GM18526 (cell line): ENCODE measurements around the gene MARVELD2.

Experiments
- POLR2A ChIP-seq: IDR thresholded peaks from 3 replicates; pipeline ENCODE4 v1.6.1; 2011; ENCODE audit not compliant: insufficient read length; ENCODE audit errors: extremely low read depth

Gene MARVELD2, protein sequence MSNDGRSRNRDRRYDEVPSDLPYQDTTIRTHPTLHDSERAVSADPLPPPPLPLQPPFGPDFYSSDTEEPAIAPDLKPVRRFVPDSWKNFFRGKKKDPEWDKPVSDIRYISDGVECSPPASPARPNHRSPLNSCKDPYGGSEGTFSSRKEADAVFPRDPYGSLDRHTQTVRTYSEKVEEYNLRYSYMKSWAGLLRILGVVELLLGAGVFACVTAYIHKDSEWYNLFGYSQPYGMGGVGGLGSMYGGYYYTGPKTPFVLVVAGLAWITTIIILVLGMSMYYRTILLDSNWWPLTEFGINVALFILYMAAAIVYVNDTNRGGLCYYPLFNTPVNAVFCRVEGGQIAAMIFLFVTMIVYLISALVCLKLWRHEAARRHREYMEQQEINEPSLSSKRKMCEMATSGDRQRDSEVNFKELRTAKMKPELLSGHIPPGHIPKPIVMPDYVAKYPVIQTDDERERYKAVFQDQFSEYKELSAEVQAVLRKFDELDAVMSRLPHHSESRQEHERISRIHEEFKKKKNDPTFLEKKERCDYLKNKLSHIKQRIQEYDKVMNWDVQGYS

DNA sequence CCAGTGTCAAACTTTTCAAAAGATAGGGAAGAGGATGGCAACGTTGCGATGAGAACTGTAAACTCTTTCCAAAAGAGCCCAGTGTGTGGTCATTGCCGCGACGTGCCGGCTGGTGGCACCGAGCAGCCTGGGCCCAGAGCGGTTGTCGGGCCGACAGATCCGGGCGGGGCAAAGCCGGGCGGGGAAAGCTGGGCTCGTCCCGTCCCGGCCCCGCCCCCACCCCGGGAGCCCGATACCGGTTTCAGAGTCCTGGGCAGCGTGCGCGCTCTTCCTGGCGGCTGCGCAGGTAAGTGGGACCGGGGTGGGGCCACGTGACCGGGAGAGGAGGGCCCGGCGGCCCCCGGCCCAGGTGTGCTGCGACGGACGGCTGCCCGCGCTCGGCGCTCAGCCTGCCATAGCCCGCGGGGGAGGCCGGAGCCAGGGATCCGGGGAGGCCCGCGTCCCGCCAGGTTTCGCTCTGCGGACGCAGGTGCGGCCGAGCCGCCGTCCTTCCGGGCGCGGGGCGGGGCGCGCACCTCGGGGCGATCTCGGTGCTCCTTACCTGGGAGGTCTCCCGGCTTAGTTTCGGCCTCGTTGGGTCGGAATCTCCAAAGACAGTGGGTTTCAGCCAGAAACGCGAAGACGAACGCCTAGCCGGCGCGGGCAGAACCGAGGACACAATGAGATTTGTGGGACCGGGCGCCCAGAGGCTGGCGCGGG is at the start of gene MARVELD2:
TSS of gene MARVELD2 (plus strand) at position 232 of the 699 bp plus-strand sequence. CDS start 4,270 bp downstream, outside the sequence.
- TF ChIP-seq POLR2A = peak; percentile 36

DNA sequence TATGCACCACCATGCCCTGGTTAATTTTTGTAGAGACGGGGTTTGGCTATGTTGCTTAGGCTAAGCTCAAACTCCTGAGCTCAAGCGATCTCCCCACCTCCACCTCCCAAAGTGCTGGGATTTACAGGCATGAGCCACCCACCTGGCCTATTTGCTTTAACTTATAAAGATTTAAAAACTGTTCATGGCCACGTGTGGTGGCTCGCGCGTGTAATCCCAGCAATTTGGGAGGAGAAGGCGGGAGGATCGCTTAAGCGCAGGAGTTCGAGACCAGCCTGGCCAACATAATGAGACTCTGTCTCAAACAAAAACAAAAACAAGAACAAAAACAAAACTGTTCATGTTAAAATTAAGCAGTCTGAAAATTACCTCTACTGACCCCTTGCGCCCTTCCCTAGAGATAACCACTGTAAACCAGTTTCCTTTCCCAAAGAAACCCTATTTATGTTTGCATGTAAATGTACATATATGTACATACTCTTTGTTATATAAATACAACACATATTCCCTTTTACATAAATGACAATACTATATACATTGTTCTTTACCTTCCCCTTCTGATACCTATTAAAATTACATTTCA is 47.1 kb upstream of the MARVELD2 start:
- no peak for TF ChIP-seq POLR2A

DNA sequence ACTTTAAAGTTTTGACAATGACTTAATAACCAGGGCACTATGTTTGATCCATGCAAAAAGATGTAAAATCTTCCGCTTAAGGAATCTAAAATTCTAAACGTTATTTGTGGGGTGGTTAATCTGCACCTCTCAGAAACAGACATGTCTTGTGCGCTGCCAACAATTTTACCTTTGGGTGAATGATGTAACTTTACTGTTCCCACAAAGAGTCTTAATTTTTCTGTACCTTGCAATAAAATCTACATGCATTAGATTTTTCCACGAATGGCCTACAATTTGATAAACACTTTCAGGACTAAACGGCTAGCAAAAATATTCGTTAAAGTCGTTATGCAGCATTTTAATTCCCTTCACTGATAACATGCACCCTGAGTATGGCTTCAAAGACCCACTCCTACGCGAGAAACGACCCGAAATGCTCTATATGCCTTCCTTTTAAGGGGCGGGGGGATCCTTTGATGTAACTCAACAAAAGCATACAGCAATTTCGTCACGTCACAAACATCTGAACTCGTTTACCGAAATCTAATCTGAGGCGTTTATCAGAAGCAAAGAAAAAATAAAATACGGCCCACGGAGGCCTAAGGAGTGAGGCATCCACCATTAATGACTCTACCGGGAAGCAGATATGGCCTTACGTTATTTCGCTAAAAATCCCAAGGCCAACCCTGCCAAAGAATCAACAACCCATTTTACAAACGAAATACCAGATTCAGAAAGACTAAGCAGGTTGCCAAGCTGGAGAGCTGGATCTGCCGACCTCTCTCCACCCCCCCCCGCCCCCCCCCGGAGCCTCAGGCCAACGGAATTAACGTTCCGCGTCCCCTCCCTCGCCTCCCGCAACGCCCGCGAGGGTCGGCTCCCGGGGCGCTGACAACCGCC is 46.2 kb upstream of the MARVELD2 start:
- TF ChIP-seq POLR2A = no peak

DNA sequence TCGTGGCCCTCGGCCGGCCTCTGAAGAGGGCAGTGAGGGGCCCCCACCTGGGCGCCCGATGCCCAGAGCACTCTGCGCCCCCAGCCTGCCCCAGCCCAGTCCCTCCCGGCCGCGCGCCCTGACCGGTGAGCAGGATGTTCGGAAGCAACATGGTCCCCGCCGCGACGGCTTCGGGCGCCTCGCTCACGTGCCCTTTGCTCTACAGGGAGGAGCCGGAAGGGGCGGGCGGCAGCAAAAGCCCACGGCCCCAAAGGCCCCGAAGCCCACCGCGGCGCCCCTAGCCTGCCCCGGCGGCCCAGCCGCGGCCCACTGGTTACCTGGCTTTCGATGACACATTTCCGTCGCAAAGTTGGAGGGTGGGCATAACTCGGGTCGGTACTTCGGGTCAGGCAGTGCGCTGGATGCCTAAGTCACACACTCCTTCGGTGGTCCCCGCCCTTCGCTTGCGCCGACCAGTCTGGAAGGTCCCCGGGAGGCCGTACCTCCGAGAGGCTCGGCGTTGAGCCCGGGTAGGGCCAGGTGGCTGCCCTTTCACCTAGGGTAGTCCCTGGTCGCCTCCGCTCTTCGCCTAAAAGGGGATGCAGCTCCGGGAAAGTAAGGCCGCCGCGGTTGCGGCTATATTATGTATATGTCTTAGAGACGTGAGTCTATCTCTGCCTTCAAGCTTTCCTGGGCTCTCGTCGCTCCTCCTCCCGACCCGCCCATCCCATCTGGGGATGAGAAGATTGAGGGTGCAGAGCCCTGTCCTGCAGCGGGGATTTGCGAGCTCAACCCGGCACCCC is 45.4 kb upstream of the MARVELD2 start, which contains the start of the genes AK6, RAD17 and TAF9:
TSS of gene AK6 (minus strand) at position 181 of the 782 bp plus-strand sequence. CDS start at position 151, 30 bp downstream.
TSS of gene RAD17 (plus strand) at position 479 of the 782 bp plus-strand sequence. CDS start 2,391 bp downstream, outside the sequence.
TSS of gene TAF9 (minus strand) at position 181 of the 782 bp plus-strand sequence. CDS start 3,783 bp downstream, outside the sequence.
- peak; percentile 73 for TF ChIP-seq POLR2A

DNA sequence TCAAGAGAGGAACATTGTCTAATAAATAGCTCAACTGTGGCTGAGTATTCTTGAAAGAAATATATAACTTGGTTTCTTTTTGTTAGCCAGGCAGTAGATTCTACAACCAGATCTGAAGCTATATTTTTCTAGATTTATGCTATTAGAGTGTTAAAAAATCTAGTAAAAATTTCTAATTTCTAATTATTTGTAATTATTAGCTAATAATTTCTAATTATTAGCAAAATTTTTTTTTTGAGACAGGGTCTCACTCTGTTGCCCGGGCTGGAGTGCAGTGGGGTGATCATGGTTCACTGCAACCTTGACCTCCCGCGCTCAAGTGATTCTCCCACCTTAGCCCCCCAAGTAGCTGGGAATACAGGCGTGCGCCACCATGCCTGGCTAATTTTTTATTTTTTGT is 42.5 kb upstream of the MARVELD2 start:
- TF ChIP-seq POLR2A = no peak

DNA sequence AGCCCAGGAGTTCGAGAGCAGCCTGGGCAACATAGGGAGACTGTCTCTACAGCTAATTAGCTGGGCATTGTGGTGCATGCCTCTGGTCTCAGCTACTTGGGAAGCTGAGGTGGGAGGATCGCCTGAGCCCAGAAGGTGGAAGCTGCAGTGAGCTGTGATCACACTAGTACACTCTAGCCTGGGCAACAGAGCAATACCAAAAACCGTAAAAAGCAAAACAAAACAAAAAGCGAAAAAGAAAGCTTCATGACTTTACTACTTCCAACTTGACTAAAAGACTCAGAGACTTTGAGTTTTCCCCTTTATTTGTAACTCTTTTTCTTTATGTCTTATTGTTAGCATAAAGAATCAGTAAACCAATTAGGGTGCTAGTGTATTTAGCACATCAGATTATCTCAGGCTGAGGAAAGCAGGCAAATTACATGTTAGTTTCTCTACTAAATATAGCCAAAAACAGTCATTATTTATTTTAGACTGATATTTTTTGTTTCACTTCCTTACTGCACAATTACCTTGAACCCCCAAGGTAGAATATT is 39.9 kb upstream of the MARVELD2 start:
- TF ChIP-seq POLR2A = no peak

DNA sequence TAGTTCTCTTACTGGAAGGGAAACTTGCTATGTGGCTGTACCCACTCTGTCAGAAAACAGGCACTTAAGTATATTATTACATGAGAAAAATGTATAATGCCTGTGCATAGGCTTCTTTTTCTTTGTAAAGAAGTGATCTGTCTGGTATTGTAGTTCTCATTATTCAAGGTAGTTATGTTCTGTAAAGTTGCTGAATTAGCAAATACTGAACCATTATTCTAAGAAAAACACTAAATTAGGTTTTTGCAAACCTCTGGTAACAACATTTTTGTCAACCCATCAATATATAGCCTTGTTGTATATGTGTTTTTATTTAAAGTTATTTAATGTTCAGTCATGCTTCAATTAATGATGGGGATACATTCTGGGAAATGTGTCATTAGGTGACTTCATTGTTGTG is 36.5 kb upstream of the MARVELD2 start:
- TF ChIP-seq POLR2A = no peak

DNA sequence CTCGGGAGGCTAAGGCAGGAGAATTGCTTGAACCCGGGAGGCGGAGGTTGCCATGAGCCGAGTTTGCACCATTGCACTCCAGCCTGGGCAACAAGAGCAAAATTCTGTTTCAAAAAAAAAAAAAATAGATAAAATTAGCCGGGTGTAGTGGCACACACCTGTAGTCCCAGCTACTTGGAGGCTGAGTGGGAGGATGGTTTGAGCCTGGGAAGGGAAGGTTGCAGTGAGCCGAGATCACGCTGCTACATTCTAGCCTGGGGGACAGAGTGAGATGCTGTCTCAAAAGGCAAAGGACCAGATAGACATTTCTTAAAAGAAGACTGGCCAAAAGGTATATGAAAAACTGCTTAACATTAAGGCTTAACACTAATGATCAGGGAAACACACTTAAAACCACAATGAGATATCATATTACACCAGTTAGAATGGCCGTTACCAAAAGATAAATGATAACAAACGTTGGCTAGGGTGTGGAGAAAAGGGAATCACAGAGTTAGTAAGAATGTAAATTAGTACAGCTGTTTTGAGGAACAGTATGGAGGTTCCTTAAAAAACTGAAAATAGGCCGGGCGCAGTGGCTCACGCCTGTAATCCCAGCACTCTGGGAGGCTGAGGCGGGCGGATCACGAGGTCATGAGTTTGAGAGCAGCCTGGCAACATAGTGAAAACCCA is 10.1 kb upstream of the MARVELD2 start:
- no peak for TF ChIP-seq POLR2A

DNA sequence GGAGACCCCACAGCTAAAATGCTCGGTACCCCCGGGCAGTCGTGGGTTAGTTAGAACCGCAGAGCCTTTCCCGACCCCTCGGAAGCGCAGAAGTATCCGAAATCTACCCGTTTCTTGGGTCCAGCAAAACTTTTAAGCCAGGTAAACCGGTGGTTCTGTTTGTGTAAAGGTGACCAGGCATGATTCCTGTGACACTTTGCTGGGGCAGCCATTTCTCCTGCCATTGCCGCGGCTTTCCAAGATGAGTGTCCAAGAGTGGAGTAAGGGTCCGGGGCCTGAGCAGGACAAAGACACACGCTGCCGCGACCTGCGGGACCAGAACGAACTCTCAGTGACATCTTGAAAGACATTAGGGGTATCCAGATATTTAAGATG is 655 bp downstream of the MARVELD2 start:
- TF ChIP-seq POLR2A = no peak

DNA sequence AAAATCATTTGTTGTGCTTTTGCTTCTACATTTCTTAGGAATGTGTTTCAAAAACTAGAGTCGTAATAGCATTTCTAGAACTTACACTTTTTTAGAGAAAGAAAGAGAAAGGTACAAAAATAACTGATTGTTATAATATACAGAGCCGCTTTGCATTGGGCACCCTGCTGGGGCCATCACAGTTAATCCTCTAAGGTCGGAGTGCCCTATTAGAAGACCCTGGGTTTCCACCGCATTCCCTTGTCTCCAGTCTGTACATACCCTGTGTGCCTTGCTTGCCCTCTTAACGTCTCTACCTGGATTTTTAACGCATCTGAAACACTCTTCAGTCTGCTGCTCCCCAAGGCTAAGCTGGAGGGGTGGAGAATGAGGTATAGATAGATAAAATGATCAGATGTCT is 1.3 kb downstream of the MARVELD2 start:
- TF ChIP-seq POLR2A = no peak

DNA sequence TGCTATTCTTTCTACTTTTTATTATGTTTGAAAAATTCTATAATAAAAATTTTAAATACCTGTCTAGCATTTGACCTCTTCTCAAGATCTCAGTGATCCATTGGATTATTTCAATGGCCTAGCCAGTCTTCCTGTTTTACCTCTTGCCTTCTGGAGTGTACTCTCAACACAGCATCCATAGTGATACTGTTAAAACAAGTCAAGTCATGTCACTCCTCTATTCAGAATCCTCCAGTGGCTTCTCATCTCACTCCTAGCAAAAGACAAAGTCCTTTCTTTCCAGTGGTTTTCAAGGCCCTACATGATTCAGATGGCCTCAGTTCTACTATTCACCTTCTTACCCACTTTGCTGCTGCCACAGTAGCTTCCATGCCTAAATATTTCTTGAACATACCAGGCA is 1.8 kb downstream of the MARVELD2 start:
- no peak for TF ChIP-seq POLR2A

DNA sequence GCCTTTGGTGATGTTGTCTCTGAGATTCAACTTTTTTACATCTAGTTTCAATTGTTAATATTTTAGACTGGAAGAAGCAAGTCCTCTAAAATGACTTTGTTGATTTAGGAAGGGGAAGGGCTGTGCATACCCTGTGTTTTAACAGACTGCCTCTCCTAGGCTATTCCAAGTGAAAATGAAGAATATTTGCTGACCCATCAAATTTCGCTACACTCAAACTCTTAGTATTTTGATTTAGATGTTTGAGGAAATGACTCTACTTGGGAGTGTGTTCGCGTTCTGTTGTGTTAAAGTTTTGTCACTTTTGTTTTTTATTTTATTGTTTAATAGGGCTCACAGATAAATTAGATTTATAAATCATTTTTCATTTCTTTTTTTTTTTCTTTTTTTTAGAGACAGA is 3.6 kb downstream of the MARVELD2 start:
- TF ChIP-seq POLR2A = no peak

DNA sequence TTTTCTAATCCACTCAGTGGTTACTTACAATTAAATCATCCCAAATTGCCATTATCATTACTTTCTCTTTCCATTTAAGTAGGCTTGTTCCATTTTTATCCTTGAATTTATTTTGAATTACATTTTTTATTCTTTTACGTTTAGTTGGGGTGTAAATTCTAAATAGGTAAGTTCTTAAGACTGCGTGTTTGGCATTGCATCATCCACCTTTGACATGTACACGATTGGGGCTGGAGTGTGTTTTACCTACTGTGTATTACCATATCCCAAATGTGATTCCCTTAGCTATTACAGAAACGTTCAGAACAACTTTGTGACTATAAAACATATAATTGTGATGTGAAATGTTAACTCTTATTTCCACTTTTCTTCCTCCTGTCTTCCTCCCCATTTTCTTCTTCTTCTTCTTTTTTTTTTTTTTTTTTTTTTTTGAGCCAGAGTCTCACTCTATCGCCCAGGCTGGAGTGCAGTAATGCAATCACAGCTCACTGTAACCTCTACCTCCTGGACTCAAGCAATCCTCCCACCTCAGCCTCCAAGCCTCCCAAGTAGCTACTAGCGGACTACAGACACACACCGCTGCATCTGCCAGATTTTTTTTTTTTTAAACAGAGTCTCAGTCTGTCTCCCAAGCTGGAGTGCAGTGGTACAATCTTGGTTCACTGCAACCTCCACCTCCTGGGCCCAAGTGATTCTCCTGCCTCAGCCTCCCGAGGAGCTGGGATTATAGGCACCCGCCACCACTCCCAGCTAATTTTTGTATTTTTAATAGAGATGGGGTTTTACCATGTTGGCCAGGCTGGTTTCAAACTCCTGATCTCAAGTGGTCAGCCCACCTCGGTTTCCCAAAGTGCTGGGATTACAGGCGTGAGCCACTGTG is 16.7 kb downstream of the MARVELD2 start:
- TF ChIP-seq POLR2A = no peak
